ENCODE measurements around the gene HTR1B.

- TF ChIP-seq CTCF (IDR thresholded peaks at IDR 0.05; ENCODE audit: insufficient read depth, low read depth, low read length) (no peak), EZH2 (IDR thresholded peaks at IDR 0.05; ENCODE audit: insufficient read depth, low read length) (no peak)
These were observed 14.7 kb downstream of the HTR1B start for GRCh38 chr6:77448546-77448945.
